CD4-positive, alpha-beta T cell treated with Interleukin-17A for 1 hour (primary cell): ENCODE results near the gene OR8D2.
"Not testable (repeated sequence)": the region's sequence is repeated elsewhere in the genome, so short reads cannot be mapped to it uniquely, and the experiment has no call there.

Source experiments
- DNase-seq: peaks from one replicate; pipeline ENCODE4 v3.0.0-alpha.2; 2020

OR8D2 gene

DNA sequence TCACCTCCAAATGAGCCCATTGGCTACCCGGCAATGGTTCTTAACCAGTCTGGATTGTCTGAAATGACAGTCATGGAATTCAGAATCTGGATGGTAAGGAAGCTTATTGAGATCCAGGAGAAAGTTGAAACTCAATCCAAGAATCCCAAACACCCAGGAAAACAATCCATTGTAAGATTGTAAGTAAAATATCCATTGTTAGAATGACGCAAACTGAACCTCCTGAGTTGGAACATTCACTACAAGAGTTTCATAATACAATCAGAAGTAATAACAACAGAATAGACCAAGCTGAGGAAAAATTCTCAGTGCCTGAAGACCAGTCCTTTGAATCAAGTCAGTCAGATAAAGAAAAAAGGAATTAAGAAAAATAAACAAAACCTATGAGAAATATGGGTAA lies 41.7 kb downstream of the OR8D2 start:
- no peak for DNase-seq

DNA sequence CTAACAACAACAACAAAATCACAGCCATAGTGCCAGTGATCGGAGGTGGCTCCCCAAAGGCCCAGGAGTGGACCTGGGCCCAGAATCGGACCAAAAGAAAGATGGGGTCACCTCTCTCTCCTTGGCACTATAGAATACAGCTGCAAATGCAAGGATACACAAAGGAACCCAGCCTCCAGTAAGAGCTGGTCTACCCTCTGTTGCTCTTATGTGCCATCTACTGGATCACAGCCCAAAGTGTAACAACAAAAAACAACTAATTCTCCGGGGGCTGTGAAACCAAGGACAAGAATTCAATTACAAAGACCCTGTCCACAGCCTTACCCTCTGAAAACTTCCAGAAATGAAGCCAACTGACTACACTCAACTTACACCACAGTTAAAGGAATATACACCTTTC lies 42.2 kb downstream of the OR8D2 start:
- DNase-seq: no peak

DNA sequence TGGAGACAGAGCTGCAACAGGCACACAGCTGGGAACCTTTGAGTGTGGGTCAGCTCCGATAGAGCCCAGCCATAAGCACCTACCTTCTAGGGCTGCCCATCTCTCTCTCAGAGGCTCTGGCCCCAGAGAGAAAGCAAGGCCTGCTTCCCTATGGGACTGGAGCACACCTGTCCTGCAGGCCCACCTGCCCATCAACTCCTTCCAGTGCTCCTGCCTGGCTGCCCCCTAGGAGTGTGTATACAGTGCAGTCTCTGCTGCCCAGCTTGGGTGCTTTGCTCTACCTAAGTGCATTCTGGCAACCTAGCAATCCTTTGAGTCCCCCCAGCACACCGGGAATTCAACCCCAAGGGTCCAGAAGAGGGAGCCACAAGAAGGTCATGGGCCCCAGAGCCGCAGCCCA lies 42.8 kb downstream of the OR8D2 start:
- DNase-seq: no peak

DNA sequence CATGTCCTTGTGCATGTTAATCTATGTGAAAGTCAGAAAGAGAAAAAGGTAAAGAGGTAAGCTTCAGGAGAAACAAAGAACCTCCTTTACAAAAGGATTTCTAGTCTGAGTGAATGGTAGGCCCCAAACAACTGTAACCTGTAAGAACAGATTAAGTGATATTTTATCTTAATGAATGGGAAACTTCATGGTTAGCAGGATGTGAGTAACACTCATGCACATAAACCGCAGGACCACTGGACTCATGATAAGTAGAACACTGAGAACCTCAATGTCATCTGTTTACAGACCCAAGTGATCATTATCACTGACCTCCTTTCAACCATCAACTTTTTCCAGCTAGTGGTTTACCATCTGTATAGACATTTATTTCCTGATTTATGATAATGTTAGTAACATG lies 43.9 kb downstream of the OR8D2 start:
- no peak for DNase-seq

DNA sequence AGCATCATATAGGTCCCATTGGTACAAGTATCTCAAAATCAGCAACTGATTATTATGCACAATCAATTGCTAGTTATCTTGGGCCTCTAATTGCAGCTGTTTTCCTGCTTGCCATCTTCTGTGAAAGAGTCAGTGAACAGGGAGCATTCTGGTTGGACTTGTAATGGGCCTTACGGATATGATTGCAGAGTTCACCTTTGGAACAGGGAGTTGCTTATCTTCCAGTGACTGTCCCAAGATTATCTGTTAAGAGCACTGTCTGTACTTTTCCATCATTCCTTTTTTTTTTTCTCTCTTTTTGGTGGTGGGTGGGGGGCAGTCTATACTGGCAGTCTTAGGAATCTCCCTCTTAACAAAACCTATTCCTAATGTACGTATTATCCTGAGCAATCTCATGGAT lies 46.0 kb downstream of the OR8D2 start:
- no peak for DNase-seq

DNA sequence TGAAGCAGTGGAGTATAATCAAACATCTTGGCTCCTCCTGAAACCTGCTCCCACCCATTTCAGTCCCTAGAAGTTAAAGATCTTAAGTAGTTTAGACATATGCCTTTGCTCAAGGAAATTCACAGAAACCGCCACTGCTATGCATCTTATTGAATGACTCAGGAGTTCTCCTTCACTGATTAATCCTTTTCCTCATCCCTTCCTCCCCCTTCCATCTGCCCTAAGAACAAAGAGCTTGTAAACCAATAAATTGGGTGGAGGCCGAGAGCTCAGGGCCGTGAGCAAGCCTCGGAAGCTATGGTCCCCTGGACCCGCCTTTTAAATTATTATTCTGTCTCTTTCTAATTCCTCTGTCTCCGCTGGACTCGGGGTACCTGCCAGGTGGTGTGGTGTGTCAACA lies 49.1 kb downstream of the OR8D2 start:
- DNase-seq: not testable (repeated sequence)
